ENCODE data around the gene TULP1. TPM values are rescaled to one million over a fixed set of nuclear protein-coding genes. Genes with fewer than 3 reads are reported as not detected.

TULP1 gene
- total and polyA plus RNA-seq, 4 donors = 0.89 to 2.0 (median 1.5) TPM

GRCh38 chr6:35512006-35512405, 690 bp downstream of the TULP1 start:
- H3K27ac ChIP-seq (ENCODE audit: low read depth, low read length) = no peak overlapping the region
- WGBS (ENCODE audit: insufficient coverage) = 2% methylated on average over 17 of the region's 26 CpGs
- H3K4me1 ChIP-seq (ENCODE audit: control insufficient read depth, insufficient read depth, low read length) = peaks cover 9% of the 10 kb centered on the region
- peak overlapping the region; percentile 38 for H3K4me3 ChIP-seq (ENCODE audit: low read depth, low read length)
- no peaks in the 10 kb centered on the region for H3K9me3 ChIP-seq (ENCODE audit: control insufficient read depth, insufficient read depth, low read length)
- no peaks in the 10 kb centered on the region for H3K36me3 ChIP-seq (ENCODE audit: control insufficient read depth, insufficient read depth, low read length)
- peaks cover 20% of the 10 kb centered on the region for H3K27me3 ChIP-seq (ENCODE audit: control insufficient read depth, insufficient read depth, low read length)
- DNase-seq (ENCODE audit: low read depth in 4 of 6, low spot score in 6 of 6) = no peak

- Histone ChIP-seq H3K4me3 (ENCODE audit: low read depth, low read length) (peak overlapping the region; percentile 19), H3K9me3 (ENCODE audit: control insufficient read depth, insufficient read depth, low read length) (no peaks in the 10 kb centered on the region), H3K27ac (ENCODE audit: low read depth, low read length) (no peak overlapping the region), H3K36me3 (ENCODE audit: control insufficient read depth, insufficient read depth, low read length) (no peaks in the 10 kb centered on the region), H3K4me1 (ENCODE audit: control insufficient read depth, insufficient read depth, low read length) (peaks cover 9% of the 10 kb centered on the region), H3K27me3 (ENCODE audit: control insufficient read depth, insufficient read depth, low read length) (peaks cover 23% of the 10 kb centered on the region)
- DNase-seq (ENCODE audit: low read depth in 4 of 6, low spot score in 6 of 6) = no peak
- WGBS (ENCODE audit: insufficient coverage) = 12% methylated on average over 32 of the region's 32 CpGs
Measured at GRCh38 chr6:35511562-35511941, 1.1 kb downstream of the TULP1 start.

GRCh38 chr6:35510916-35511561, 1.7 kb downstream of the TULP1 start:
- H3K9me3 ChIP-seq (ENCODE audit: control insufficient read depth, insufficient read depth, low read length) = no peaks in the 10 kb centered on the region
- WGBS (ENCODE audit: insufficient coverage) = 69% methylated on average over 4 of the region's 7 CpGs

GRCh38 chr6:35508542-35508941, 4.2 kb downstream of the TULP1 start:
- no peak for DNase-seq (ENCODE audit: low read depth in 4 of 6, low spot score in 6 of 6)
- 59% methylated on average over 4 of the region's 5 CpGs for WGBS (ENCODE audit: insufficient coverage)
- H3K27me3 ChIP-seq (ENCODE audit: control insufficient read depth, insufficient read depth, low read length) = peaks cover 31% of the 10 kb centered on the region
- H3K4me1 ChIP-seq (ENCODE audit: control insufficient read depth, insufficient read depth, low read length) = peaks cover 9% of the 10 kb centered on the region
- H3K9me3 ChIP-seq (ENCODE audit: control insufficient read depth, insufficient read depth, low read length) = no peaks in the 10 kb centered on the region
- no peak overlapping the region for H3K27ac ChIP-seq (ENCODE audit: low read depth, low read length)
- no peak overlapping the region for H3K4me3 ChIP-seq (ENCODE audit: low read depth, low read length)
- H3K36me3 ChIP-seq (ENCODE audit: control insufficient read depth, insufficient read depth, low read length) = no peaks in the 10 kb centered on the region

More at GRCh38 chr6:35510916-35511561, 1.7 kb downstream of the TULP1 start:
- Histone ChIP-seq H3K36me3 (ENCODE audit: control insufficient read depth, insufficient read depth, low read length) (no peaks in the 10 kb centered on the region), H3K4me1 (ENCODE audit: control insufficient read depth, insufficient read depth, low read length) (peaks cover 9% of the 10 kb centered on the region), H3K4me3 (ENCODE audit: low read depth, low read length) (peak overlapping the region; percentile 19), H3K27me3 (ENCODE audit: control insufficient read depth, insufficient read depth, low read length) (peaks cover 26% of the 10 kb centered on the region), H3K27ac (ENCODE audit: low read depth, low read length) (no peak overlapping the region)
- no peak for DNase-seq (ENCODE audit: low read depth in 4 of 6, low spot score in 6 of 6)

- no CpG with 5 or more reads among the region's 2 CpGs for WGBS (ENCODE audit: insufficient coverage)
- Histone ChIP-seq H3K27me3 (ENCODE audit: control insufficient read depth, insufficient read depth, low read length) (peaks cover 31% of the 10 kb centered on the region), H3K36me3 (ENCODE audit: control insufficient read depth, insufficient read depth, low read length) (no peaks in the 10 kb centered on the region), H3K4me3 (ENCODE audit: low read depth, low read length) (no peak overlapping the region), H3K9me3 (ENCODE audit: control insufficient read depth, insufficient read depth, low read length) (no peaks in the 10 kb centered on the region), H3K4me1 (ENCODE audit: control insufficient read depth, insufficient read depth, low read length) (peaks cover 9% of the 10 kb centered on the region), H3K27ac (ENCODE audit: low read depth, low read length) (no peak overlapping the region)
- DNase-seq (ENCODE audit: low read depth in 4 of 6, low spot score in 6 of 6) = no peak
Measured at GRCh38 chr6:35508027-35508426, 4.7 kb downstream of the TULP1 start.

GRCh38 chr6:35507221-35507620, 5.5 kb downstream of the TULP1 start:
- peaks cover 29% of the 10 kb centered on the region for H3K27me3 ChIP-seq (ENCODE audit: control insufficient read depth, insufficient read depth, low read length)
- H3K36me3 ChIP-seq (ENCODE audit: control insufficient read depth, insufficient read depth, low read length) = no peaks in the 10 kb centered on the region
- no peak overlapping the region for H3K27ac ChIP-seq (ENCODE audit: low read depth, low read length)
- no peaks in the 10 kb centered on the region for H3K9me3 ChIP-seq (ENCODE audit: control insufficient read depth, insufficient read depth, low read length)
- peaks cover 9% of the 10 kb centered on the region for H3K4me1 ChIP-seq (ENCODE audit: control insufficient read depth, insufficient read depth, low read length)
- no peak for DNase-seq (ENCODE audit: low read depth in 4 of 6, low spot score in 6 of 6)
- WGBS (ENCODE audit: insufficient coverage) = no CpG with 5 or more reads among the region's 2 CpGs
- H3K4me3 ChIP-seq (ENCODE audit: low read depth, low read length) = no peak overlapping the region

GRCh38 chr6:35506536-35506935, 6.2 kb downstream of the TULP1 start:
- H3K27me3 ChIP-seq (ENCODE audit: control insufficient read depth, insufficient read depth, low read length) = peaks cover 23% of the 10 kb centered on the region
- H3K4me1 ChIP-seq (ENCODE audit: control insufficient read depth, insufficient read depth, low read length) = peaks cover 2% of the 10 kb centered on the region
- H3K9me3 ChIP-seq (ENCODE audit: control insufficient read depth, insufficient read depth, low read length) = no peaks in the 10 kb centered on the region
- WGBS (ENCODE audit: insufficient coverage) = no CpG with 5 or more reads among the region's 3 CpGs
- no peak for DNase-seq (ENCODE audit: low read depth in 4 of 6, low spot score in 6 of 6)
- no peak overlapping the region for H3K27ac ChIP-seq (ENCODE audit: low read depth, low read length)
- no peak overlapping the region for H3K4me3 ChIP-seq (ENCODE audit: low read depth, low read length)
- no peaks in the 10 kb centered on the region for H3K36me3 ChIP-seq (ENCODE audit: control insufficient read depth, insufficient read depth, low read length)

- Histone ChIP-seq H3K27me3 (ENCODE audit: control insufficient read depth, insufficient read depth, low read length) (peaks cover 18% of the 10 kb centered on the region), H3K27ac (ENCODE audit: low read depth, low read length) (no peak overlapping the region), H3K36me3 (ENCODE audit: control insufficient read depth, insufficient read depth, low read length) (no peaks in the 10 kb centered on the region), H3K4me3 (ENCODE audit: low read depth, low read length) (no peak overlapping the region), H3K4me1 (ENCODE audit: control insufficient read depth, insufficient read depth, low read length) (no peaks in the 10 kb centered on the region), H3K9me3 (ENCODE audit: control insufficient read depth, insufficient read depth, low read length) (no peaks in the 10 kb centered on the region)
- WGBS (ENCODE audit: insufficient coverage) = 43% methylated on average over 15 of the region's 21 CpGs
- DNase-seq (ENCODE audit: low read depth in 4 of 6, low spot score in 6 of 6) = no peak
Measured at GRCh38 chr6:35505999-35506412, 6.7 kb downstream of the TULP1 start.

GRCh38 chr6:35503534-35503933, 9.2 kb downstream of the TULP1 start:
- Histone ChIP-seq H3K27me3 (ENCODE audit: control insufficient read depth, insufficient read depth, low read length) (peaks cover 22% of the 10 kb centered on the region), H3K4me3 (ENCODE audit: low read depth, low read length) (no peak overlapping the region), H3K36me3 (ENCODE audit: control insufficient read depth, insufficient read depth, low read length) (no peaks in the 10 kb centered on the region), H3K27ac (ENCODE audit: low read depth, low read length) (no peak overlapping the region), H3K4me1 (ENCODE audit: control insufficient read depth, insufficient read depth, low read length) (no peaks in the 10 kb centered on the region), H3K9me3 (ENCODE audit: control insufficient read depth, insufficient read depth, low read length) (no peaks in the 10 kb centered on the region)
- WGBS (ENCODE audit: insufficient coverage) = 74% methylated on average over 13 of the region's 15 CpGs
- no peak for DNase-seq (ENCODE audit: low read depth in 4 of 6, low spot score in 6 of 6)

GRCh38 chr6:35501784-35502183, 10.9 kb downstream of the TULP1 start:
- DNase-seq (ENCODE audit: low read depth in 4 of 6, low spot score in 6 of 6) = no peak
- Histone ChIP-seq H3K27ac (ENCODE audit: low read depth, low read length) (no peak overlapping the region), H3K4me1 (ENCODE audit: control insufficient read depth, insufficient read depth, low read length) (peaks cover 11% of the 10 kb centered on the region), H3K9me3 (ENCODE audit: control insufficient read depth, insufficient read depth, low read length) (no peaks in the 10 kb centered on the region), H3K27me3 (ENCODE audit: control insufficient read depth, insufficient read depth, low read length) (peaks cover 34% of the 10 kb centered on the region), H3K36me3 (ENCODE audit: control insufficient read depth, insufficient read depth, low read length) (peaks cover 2% of the 10 kb centered on the region), H3K4me3 (ENCODE audit: low read depth, low read length) (no peak overlapping the region)
- 94% methylated on average over 2 of the region's 2 CpGs for WGBS (ENCODE audit: insufficient coverage)
